HCT116 (cell line): Measurements from ENCODE around the gene COL20A1. TPM values are rescaled to one million over a fixed set of nuclear protein-coding genes. Genes with fewer than 3 reads are reported as not detected.

Experiments used
- ATAC-seq: fragments of 200-7000 bp; cut with Tn5 transposase; 2 replicates; pipeline ENCODE4 v1.9.1; 2020; ENCODE audit warnings: mild to moderate bottlenecking, moderate library complexity
- BruUV-seq: library from RNA; stranded (reverse); fragments of 400-500 nt; replicated peaks from 2 replicates; lab custom pipeline; 2021; lab: Mats Ljungman, UMichigan
- CTCF ChIA-PET: fragments of 300-600 bp; sonication (Branson Sonifier 250); formaldehyde crosslinking; loops from one replicate; lab custom pipeline; 2021; ENCODE audit warnings: antibody characterized with exemption; lab: Charles Lee
- POLR2A ChIA-PET: fragments of 300-600, 350-600 bp; sonication (Branson Sonifier 250); formaldehyde crosslinking; loops from one replicate; lab custom pipeline; 2021; ENCODE audit warnings: antibody characterized with exemption; lab: Charles Lee
- RAD21 ChIA-PET, 2 experiments: fragments of 300-600 bp; sonication (Branson Sonifier 250); formaldehyde crosslinking; loops; one replicate each; lab custom pipeline; 2023; ENCODE audit warnings: low total read pairs in 2 of 2; ENCODE audit not compliant: uncharacterized antibody in 2 of 2, unreplicated experiment in 2 of 2, low non-redundant PET in 1 of 2; lab: Charles Lee
- DNase-seq: peaks from one replicate; pipeline ENCODE4 v3.0.0-alpha.2; 2010; ENCODE audit warnings: low read depth, low spot score
- H2AFZ ChIP-seq: fragments of 200-600 bp; shearing (Covaris generic), sonication (generic); 2 replicates; pipeline ENCODE4 v1.6.1; 2017; ENCODE audit warnings: low read depth, mixed run types, mixed read lengths, antibody characterized with exemption, low read length; ENCODE audit not compliant: poor library complexity, severe bottlenecking
- H3K27ac ChIP-seq: 2 replicates; pipeline ENCODE4 v1.5.1; 2012; ENCODE audit warnings: low read depth, low read length
- H3K27me3 ChIP-seq: fragments of 200-600 bp; sonication (generic); 2 replicates; pipeline ENCODE4 v1.6.1; 2016; ENCODE audit warnings: mixed run types, low read length, mixed read lengths; ENCODE audit not compliant: insufficient read depth
- H3K36me3 ChIP-seq, 2 experiments: fragments of 200-500 bp in 1 of 2; fragments of 200-600 bp in 1 of 2; sonication (Bioruptor generic) in 1 of 2; sonication (generic) in 1 of 2; 2 replicates each; pipeline versions ENCODE4 v1.5.1 to v1.6.1; 2014 to 2016; ENCODE audit warnings: low read length in 2 of 2, inconsistent platforms in 1 of 2, mixed read lengths in 1 of 2, mixed run types in 1 of 2; ENCODE audit not compliant: insufficient read depth in 2 of 2, control insufficient read depth in 1 of 2
- H3K4me1 ChIP-seq, 2 experiments: fragments of 200-600 bp in 1 of 2; sonication (generic) in 1 of 2; 2 replicates each; pipeline versions ENCODE4 v1.5.1 to v1.6.1; 2012 to 2017; ENCODE audit warnings: low read length in 2 of 2, inconsistent platforms in 1 of 2, mild to moderate bottlenecking in 1 of 2, mixed read lengths in 1 of 2, mixed run types in 1 of 2, moderate library complexity in 1 of 2; ENCODE audit not compliant: insufficient read depth in 2 of 2, control insufficient read depth in 1 of 2
- H3K4me2 ChIP-seq: fragments of 200-600 bp; sonication (generic); 2 replicates; pipeline ENCODE4 v1.6.1; 2017; ENCODE audit warnings: mixed run types, low read length, mixed read lengths
- H3K4me3 ChIP-seq, 2 experiments: fragments of 200-600 bp in 1 of 2; sonication (generic) in 1 of 2; replicated peaks in 1 of 2; 2 replicates each; pipeline ENCODE4 v1.5.1; 2011 to 2016; ENCODE audit warnings: low read length in 2 of 2, control low read depth in 1 of 2, low read depth in 1 of 2, mild to moderate bottlenecking in 1 of 2, mixed read lengths in 1 of 2, mixed run types in 1 of 2
- H3K79me2 ChIP-seq: fragments of 200-600 bp; sonication (generic); 2 replicates; pipeline ENCODE4 v1.6.1; 2017; ENCODE audit warnings: mild to moderate bottlenecking, mixed run types, low read length, moderate library complexity, mixed read lengths; ENCODE audit not compliant: insufficient read depth
- H3K9ac ChIP-seq: fragments of 200-600 bp; sonication (generic); 2 replicates; pipeline ENCODE4 v1.6.1; 2016; ENCODE audit warnings: low read length, mixed read lengths
- H3K9me2 ChIP-seq: fragments of 200-600 bp; sonication (generic), shearing (Covaris generic); 2 replicates; pipeline ENCODE4 v1.6.1; 2017; ENCODE audit warnings: mixed run types, mild to moderate bottlenecking, moderate library complexity; ENCODE audit not compliant: insufficient read depth
- H3K9me3 ChIP-seq, 2 experiments: fragments of 200-500 bp in 1 of 2; fragments of 200-600 bp in 1 of 2; sonication (Bioruptor generic) in 1 of 2; sonication (generic) in 1 of 2; 2 replicates each; pipeline ENCODE4 v1.6.1; 2014 to 2017; ENCODE audit warnings: low read length in 2 of 2, mixed read lengths in 2 of 2, inconsistent platforms in 1 of 2, low read depth in 1 of 2, mild to moderate bottlenecking in 1 of 2, mixed run types in 1 of 2, moderate library complexity in 1 of 2; ENCODE audit not compliant: control insufficient read depth in 1 of 2, insufficient read depth in 1 of 2
- H4K20me1 ChIP-seq: fragments of 200-600 bp; sonication (generic), shearing (Covaris generic); 2 replicates; pipeline ENCODE4 v1.6.1; 2017; ENCODE audit warnings: mixed run types, mild to moderate bottlenecking, moderate library complexity; ENCODE audit not compliant: insufficient read depth
- CEBPB ChIP-seq: IDR thresholded peaks from 2 replicates; pipeline ENCODE4 v1.6.1; 2012; ENCODE audit warnings: low read depth
- EGR1 ChIP-seq: IDR thresholded peaks from 2 replicates; pipeline ENCODE4 v1.6.1; 2012; ENCODE audit warnings: low read depth
- ELF1 ChIP-seq: IDR thresholded peaks from 2 replicates; pipeline ENCODE4 v1.6.1; 2012; ENCODE audit warnings: low read depth, borderline replicate concordance
- JUND ChIP-seq: IDR thresholded peaks from 2 replicates; pipeline ENCODE4 v1.6.1; 2012
- POLR2A ChIP-seq: IDR thresholded peaks from 2 replicates; pipeline ENCODE4 v1.7.0; 2011; ENCODE audit warnings: borderline replicate concordance; ENCODE audit not compliant: insufficient read depth, insufficient read length; ENCODE audit errors: extremely low read depth
- POLR2AphosphoS5 ChIP-seq: IDR thresholded peaks from 2 replicates; pipeline ENCODE4 v1.6.1; 2011; ENCODE audit warnings: mild to moderate bottlenecking, low read depth, low read length, moderate library complexity
- SRF ChIP-seq: IDR thresholded peaks from 2 replicates; pipeline ENCODE4 v1.6.1; 2012; ENCODE audit warnings: low read depth
- TCF7L2 ChIP-seq: IDR thresholded peaks from 2 replicates; pipeline ENCODE4 v1.7.0; 2011; ENCODE audit warnings: borderline replicate concordance, inconsistent platforms; ENCODE audit not compliant: insufficient read depth, insufficient read length; ENCODE audit errors: extremely low read depth
- YY1 ChIP-seq: IDR thresholded peaks from 2 replicates; pipeline ENCODE4 v1.6.1; 2011; ENCODE audit warnings: low read length, low read depth, moderate library complexity, mild to moderate bottlenecking; ENCODE audit not compliant: insufficient replicate concordance; ENCODE audit errors: extremely low read depth
- ZFX ChIP-seq: fragments of 450-650 bp; IDR thresholded peaks from 2 replicates; pipeline ENCODE4 v1.6.1; 2017
- intact Hi-C: fragments of 100-400 bp; cut with micrococcal nuclease; formaldehyde crosslinking; loops from 2 replicates; pipeline ENCODE4 v1.10.0; 2022
- total RNA-seq: library from RNA; stranded (reverse); gene quantifications from one replicate; pipeline ENCODE4 v1.2.1, GENCODE V29; 2021; ENCODE audit not compliant: unreplicated experiment
- TF ChIP-seq, protein P1 (sequence below), 3 experiments: fragments of 200-600 bp in 1 of 3; sonication (generic) in 1 of 3; IDR thresholded peaks in 2 of 3; conservative IDR thresholded peaks in 1 of 3; 2 replicates each; pipeline ENCODE4 v1.5.1; 2012 to 2017; ENCODE audit warnings: low read depth in 2 of 3, low read length in 2 of 3, antibody characterized with exemption in 1 of 3, borderline replicate concordance in 1 of 3, control low read depth in 1 of 3, mild to moderate bottlenecking in 1 of 3, mixed read lengths in 1 of 3, mixed run types in 1 of 3, moderate library complexity in 1 of 3; ENCODE audit not compliant: insufficient read depth in 1 of 3
- TF ChIP-seq, protein P2 (sequence below): IDR thresholded peaks from 2 replicates; pipeline ENCODE4 v1.6.1; 2012; ENCODE audit warnings: low read depth
- TF ChIP-seq, protein P3 (sequence below): IDR thresholded peaks from 2 replicates; pipeline ENCODE4 v1.6.1; 2011; ENCODE audit warnings: mild to moderate bottlenecking, low read length, moderate library complexity; ENCODE audit not compliant: insufficient replicate concordance; ENCODE audit errors: extremely low read depth

The COL20A1 gene
- total RNA-seq, 1 experiment from 2014 or later, result 0.34 TPM

DNA sequence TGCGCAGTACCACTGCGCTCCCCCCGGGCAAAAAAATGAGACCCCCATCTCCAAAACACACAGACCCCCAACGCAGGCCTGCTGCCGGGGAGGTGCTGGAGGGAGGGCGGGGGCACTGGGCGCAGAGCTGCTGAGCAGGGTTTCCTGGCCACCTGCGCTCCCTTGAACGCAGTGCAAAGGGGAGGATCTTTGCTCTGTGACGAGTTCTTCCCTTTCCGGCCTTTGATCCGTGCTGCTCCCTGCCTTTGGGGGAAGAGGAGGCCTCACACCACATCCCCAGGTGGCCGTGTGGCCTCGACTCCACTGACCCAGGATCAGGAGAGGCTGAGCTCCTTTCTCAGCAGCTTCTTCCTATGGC is 8.9 kb upstream of the COL20A1 start:
- Histone ChIP-seq H3K4me1 (no peaks in the 10 kb centered on the region), H3K79me2 (no peaks in the 10 kb centered on the region), H3K9ac (no peak overlapping the region), H3K4me3 (no peak overlapping the region), H3K27ac (no peak overlapping the region), H3K27me3 (no peaks in the 10 kb centered on the region), H3K36me3 (peaks cover 5 to 18% of the 10 kb centered on the region in 2 experiments; a peak in 3 of 4 replicates), H3K9me2 (no peaks in the 10 kb centered on the region), H3K4me2 (no peak overlapping the region), H4K20me1 (no peaks in the 10 kb centered on the region), H2AFZ (no peak overlapping the region), H3K9me3 (no peaks in the 10 kb centered on the region)
- BruUV-seq, result no TSS peak
- DNase-seq (no peak), ATAC-seq (no peak)
- TF ChIP-seq ZFX (no peak), TCF7L2 (no peak), ELF1 (no peak), SRF (no peak), YY1 (no peak), EGR1 (no peak), CEBPB (no peak), JUND (no peak), POLR2A (no peak), POLR2AphosphoS5 (no peak)
- TF ChIP-seq, protein P1, sequence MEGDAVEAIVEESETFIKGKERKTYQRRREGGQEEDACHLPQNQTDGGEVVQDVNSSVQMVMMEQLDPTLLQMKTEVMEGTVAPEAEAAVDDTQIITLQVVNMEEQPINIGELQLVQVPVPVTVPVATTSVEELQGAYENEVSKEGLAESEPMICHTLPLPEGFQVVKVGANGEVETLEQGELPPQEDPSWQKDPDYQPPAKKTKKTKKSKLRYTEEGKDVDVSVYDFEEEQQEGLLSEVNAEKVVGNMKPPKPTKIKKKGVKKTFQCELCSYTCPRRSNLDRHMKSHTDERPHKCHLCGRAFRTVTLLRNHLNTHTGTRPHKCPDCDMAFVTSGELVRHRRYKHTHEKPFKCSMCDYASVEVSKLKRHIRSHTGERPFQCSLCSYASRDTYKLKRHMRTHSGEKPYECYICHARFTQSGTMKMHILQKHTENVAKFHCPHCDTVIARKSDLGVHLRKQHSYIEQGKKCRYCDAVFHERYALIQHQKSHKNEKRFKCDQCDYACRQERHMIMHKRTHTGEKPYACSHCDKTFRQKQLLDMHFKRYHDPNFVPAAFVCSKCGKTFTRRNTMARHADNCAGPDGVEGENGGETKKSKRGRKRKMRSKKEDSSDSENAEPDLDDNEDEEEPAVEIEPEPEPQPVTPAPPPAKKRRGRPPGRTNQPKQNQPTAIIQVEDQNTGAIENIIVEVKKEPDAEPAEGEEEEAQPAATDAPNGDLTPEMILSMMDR (IDR thresholded peaks at IDR 0.05 in 2 of 3, conservative IDR thresholded peaks at IDR 0.05 in 1 of 3; ENCODE audit: borderline replicate concordance in 1 of 3, insufficient read depth in 1 of 3, low read depth in 2 of 3, low read length in 2 of 3), result no peak
- TF ChIP-seq, protein P2, sequence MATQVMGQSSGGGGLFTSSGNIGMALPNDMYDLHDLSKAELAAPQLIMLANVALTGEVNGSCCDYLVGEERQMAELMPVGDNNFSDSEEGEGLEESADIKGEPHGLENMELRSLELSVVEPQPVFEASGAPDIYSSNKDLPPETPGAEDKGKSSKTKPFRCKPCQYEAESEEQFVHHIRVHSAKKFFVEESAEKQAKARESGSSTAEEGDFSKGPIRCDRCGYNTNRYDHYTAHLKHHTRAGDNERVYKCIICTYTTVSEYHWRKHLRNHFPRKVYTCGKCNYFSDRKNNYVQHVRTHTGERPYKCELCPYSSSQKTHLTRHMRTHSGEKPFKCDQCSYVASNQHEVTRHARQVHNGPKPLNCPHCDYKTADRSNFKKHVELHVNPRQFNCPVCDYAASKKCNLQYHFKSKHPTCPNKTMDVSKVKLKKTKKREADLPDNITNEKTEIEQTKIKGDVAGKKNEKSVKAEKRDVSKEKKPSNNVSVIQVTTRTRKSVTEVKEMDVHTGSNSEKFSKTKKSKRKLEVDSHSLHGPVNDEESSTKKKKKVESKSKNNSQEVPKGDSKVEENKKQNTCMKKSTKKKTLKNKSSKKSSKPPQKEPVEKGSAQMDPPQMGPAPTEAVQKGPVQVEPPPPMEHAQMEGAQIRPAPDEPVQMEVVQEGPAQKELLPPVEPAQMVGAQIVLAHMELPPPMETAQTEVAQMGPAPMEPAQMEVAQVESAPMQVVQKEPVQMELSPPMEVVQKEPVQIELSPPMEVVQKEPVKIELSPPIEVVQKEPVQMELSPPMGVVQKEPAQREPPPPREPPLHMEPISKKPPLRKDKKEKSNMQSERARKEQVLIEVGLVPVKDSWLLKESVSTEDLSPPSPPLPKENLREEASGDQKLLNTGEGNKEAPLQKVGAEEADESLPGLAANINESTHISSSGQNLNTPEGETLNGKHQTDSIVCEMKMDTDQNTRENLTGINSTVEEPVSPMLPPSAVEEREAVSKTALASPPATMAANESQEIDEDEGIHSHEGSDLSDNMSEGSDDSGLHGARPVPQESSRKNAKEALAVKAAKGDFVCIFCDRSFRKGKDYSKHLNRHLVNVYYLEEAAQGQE, result no peak
- TF ChIP-seq, protein P3, sequence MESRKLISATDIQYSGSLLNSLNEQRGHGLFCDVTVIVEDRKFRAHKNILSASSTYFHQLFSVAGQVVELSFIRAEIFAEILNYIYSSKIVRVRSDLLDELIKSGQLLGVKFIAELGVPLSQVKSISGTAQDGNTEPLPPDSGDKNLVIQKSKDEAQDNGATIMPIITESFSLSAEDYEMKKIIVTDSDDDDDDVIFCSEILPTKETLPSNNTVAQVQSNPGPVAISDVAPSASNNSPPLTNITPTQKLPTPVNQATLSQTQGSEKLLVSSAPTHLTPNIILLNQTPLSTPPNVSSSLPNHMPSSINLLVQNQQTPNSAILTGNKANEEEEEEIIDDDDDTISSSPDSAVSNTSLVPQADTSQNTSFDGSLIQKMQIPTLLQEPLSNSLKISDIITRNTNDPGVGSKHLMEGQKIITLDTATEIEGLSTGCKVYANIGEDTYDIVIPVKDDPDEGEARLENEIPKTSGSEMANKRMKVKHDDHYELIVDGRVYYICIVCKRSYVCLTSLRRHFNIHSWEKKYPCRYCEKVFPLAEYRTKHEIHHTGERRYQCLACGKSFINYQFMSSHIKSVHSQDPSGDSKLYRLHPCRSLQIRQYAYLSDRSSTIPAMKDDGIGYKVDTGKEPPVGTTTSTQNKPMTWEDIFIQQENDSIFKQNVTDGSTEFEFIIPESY, result no peak
- intact Hi-C loops, result no loop called here
- RAD21 ChIA-PET, result no interaction called here
- POLR2A ChIA-PET, result no interaction called here
- CTCF ChIA-PET, result interaction anchor here (1.7 kb wide), 1 partner anchor 61 kb away, joined by 7 read pairs; no protein-coding TSS in a partner anchor
